UCSD-AML1 (cell line): ENCODE measurements around the gene LRRC25.

Experiments
- DNase-seq: peaks from one replicate; lab custom pipeline; 2025; ENCODE audit not compliant: unreplicated experiment; lab: John Stamatoyannopoulos, UW

LRRC25 gene

DNA sequence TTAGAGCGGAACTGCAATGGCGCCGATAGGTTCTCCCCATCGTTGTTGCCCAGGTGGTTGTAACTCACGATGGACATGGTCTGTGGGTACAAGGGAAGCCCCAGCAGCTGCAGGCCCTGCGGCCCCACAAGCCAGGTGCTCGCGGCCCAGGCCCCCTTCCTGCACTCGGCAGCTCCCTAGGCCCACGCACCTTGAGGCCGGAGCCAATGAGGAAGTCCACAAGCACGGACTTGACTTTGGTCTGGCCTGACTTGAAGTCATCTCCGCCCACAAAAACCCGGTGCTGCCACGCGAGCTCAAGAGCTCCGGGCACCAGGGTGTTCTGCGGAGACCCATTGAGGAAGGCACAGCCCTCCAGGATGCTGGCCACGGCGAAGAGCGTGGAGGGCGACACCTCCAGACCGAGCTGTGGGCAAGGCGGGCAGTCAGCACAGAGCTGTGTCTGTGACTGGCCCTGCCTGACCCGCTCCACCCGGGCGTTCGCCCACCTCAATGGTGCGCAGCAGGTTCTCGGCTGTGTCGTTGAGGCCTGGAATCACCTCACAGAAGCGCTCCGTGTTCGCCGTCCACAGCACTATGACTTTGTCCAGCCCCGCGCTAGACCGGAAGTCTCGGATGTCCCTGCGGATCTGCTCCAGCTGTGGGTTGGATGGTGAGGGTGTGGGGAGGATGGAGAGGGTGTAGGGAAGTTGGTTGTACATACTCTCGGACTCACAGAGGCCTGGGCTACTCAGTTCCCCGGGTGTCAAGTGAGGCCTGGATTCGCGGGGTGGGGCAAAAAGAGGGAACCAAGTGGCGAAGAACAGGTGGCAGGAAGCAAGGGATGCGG, 38.6 kb upstream of the LRRC25 start:
- DNase-seq: no peak

DNA sequence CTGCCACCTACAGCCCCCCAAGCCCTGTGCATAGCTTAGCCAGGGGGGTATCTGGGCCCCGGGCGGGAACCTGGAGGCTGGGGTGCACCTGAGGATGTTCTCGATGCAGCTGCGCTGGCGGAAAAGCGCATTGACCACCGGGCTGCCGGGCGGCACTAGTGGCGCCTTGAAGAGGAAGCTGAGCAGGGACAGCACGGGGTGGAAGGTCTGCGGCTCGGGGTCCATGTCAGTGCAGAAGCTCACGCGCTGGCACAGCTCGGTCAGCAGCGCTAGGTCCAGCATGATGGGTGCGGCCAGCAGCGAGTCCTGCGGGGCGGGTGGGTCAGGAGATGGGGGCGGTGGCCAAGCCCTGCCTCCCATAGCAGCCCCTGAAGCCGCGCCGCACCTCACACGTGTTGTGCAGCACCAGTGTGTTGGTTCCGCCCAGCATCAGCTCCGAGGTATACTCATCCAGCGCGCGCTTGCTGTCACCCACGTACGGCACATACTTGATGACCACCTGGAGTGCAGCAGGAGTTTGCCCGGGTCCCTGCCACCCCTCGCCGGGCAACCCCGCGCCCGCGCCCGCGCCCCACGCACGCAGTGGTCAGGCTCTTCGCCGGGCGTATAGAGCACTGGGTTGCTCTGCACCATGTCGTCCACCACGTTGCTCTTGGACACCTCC, 37.9 kb upstream of the LRRC25 start:
- DNase-seq: no peak

- no peak for DNase-seq
Observed at GRCh38 chr19:18434411-18435175, 37.2 kb upstream of the LRRC25 start.

DNA sequence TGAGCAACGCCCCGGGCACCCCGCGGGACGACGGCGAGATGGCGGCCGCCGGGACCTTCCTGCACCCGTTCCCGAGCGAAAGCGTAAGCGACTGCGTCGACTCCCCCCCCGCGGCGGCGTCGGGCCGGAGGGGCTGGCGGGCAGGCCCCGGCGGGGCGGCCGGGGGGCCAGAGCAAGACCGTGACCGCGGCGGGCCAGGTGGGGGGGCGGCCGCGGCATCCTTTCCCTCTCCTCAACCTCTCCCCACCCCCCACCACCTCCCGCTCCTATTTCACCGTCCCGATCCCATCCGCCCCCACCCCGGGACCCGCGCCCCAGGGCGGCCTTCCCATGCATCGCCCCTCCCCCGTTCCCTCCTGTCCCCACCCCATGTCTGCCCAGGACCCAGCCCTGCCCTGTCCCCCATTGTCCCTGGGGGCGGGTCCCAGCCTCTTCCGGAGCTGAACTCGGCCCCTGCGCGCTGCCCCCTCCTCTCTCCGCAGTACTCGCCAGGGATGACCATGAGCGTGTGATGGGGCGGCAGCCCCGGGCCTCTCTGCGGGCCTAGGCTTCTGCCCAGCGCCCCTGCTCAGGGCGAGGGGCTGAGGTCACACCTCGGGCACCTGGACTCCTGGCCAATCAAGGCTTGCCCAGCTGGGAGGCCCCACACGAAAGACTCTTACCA, 36.4 kb upstream of the LRRC25 start:
- DNase-seq: no peak

DNA sequence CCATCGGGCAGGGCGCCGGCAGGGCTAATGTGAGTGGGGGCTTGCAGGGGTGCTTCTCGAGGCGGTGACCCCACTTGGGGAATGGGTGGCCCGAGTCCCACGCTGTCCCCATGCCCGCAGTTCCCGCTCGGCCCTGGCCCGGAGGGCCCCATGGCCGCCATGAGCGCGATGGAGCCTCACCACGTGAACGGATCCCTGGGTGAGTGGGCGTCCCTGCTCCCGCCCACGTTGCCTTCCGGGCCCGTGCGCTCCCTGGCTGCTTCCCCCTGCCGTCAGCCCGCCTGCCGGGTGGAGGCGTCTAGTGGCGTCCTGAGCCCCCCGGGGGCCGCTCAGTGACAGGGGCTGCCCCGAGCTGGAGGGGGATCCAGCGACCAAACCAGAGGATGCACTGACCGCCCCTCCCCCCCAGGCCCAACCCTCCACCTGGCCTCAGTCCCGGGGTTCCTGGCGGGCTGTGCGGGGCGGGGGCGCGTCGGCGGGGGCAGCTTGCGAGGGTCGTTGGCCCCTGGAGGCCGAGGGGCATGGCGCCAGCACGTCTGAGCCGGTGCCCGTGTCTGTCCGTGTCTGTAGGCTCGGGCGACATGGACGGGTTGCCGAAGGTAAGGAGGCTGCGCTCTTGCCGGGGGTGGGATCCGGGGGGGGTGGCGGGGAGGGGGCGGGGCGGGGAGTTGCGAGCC, 35.7 kb upstream of the LRRC25 start:
- no peak for DNase-seq

- DNase-seq: no peak
Observed at GRCh38 chr19:18432275-18433014, 35.0 kb upstream of the LRRC25 start.

GRCh38 chr19:18431351-18432197, 34.2 kb upstream of the LRRC25 start:
- DNase-seq: no peak

- no peak for DNase-seq
Observed at GRCh38 chr19:18430417-18431144, 33.2 kb upstream of the LRRC25 start.

DNA sequence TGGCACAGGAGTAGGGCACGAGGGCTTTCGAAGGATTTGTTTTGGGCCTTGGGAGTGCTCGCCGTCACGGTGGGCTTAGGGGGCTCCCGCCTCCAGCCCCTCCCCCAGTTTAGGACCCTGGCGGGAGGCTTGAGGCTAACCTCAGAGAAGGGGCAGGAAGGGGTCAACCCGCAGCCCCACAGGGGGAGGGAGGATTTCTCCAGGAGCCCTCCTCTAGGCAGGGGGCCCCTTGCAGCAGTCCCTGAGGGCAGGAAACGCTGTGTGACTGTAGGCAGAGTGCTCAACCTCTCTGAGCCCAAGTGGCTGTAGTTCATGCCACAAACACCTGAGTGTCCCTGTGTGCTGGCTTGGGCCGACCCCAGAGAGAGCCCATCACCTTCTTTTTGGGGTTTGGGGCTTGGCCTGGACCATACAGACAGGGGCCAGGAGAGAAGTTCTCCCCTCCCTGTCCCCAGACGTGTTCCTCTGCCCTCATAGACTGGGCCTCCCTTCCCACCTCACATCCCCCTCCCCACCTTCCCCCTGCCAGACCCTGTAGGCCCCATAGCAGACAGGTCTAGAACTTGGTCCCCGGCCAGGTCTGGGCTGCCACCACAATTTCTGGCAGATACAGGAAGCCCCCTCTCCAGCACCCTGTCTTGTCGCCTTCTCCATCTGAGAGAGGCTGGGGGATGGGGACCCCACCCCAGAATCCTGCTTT, 32.4 kb upstream of the LRRC25 start:
- no peak for DNase-seq

DNA sequence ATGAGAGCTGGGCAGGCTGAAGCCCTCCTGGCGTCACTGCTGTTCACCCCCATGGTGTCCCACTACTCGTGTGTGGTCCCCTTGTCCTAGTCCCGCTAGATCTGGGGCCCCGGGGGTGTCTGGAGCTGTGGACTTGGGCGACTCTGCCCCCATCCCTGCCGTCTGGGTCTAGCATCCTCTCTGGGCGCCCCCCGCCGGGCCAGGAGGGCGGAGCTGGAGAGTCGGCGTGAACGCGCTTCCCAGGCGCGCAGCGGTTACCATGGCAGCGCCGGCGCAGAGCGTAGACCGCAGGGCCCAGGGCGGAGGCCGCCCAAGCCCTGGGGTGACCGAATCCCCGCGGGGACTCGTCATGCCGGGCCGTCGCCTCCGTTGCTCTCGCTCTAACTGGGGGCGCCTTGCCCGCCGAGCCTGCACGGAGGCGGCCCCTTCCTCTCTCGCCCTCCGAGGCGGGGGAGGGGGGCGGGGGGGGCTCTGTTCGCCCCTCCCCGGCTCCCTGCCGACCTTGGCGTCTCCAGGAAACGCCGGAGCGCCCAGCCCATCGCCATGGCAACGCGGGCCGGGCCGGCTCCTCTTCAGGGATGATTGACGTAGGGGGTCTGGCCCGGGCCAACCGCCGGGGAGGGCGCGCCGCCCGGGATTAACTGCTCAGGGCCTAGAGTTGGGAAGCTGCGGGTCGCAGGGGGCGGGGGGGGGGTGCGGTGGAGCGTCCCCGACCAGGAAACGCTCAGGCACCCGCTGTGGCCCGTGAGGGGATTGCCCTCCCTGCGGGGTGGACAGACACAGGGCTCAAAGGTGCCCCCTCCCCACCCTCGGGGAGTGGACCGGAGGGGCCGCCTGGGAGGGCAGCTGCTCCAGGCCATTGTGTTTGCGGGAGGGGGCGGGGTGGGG, 31.6 kb upstream of the LRRC25 start:
- no peak for DNase-seq

DNA sequence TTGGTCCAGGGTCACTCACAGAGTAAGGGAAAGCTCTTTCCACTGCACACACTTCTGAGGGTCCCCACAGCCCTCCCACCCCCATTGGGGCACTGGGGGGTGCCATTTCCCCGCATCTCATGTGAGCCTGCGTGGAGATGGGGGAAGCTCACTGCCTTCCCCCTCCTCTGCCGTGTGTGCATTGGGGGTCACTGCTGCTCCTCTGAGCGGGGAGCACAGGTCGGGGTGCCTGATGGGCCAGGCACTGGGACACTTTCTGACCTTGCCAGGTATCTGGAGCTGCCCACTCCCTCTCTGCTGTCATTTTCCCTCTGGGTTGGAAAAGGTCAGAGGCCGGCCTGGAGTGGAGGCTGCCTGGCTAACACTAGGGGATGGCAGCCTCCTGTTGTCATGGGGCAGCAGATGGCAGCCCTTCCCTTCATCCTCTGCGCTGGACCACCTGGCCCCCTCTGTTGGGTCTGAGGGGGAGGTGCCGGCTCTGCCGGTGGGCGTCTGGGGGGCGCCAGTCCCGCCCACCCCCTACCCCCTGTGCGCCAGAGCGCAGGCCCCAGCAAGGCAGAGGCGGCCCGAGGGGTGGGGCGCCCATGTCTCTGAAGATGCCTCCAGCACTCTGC, 30.9 kb upstream of the LRRC25 start:
- no peak for DNase-seq

DNA sequence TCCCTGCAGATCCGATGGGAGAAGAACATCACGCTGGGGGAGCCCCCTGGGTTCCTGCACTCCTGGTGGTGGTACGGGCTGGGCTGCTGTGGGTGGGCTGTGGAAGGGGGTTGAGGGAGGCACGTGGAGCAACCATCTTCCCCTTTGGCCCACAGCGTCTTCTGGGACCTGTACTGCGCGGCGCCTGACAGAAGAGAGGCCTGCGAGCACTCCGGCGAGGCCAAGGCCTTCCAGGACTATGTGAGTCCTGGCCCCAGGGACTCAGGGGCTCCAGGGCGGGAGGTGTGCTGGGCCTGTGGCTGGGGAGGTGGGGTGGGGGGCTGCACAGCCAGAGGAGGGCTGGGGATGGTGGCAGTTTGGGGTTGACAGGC, 30.3 kb upstream of the LRRC25 start:
- no peak for DNase-seq

GRCh38 chr19:18427080-18427742, 29.8 kb upstream of the LRRC25 start:
- no peak for DNase-seq

DNA sequence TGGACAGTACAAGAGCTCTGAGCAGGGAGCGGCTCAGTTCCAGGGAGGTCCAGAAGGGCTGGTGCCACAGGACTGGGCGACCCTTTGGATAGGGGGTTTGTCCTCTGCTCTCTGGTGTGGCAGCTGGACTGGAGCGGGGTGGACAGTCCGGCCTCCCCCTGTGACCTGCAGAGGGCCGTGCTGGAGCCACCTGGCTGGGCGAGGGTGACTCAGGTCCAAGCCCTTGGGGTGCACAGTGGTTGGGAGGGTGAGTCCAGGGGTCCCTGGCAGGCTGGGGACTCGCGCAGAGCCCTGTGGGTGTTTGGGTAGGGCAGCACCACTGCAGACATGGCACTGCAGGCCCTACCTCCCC, 29.0 kb upstream of the LRRC25 start:
- DNase-seq: no peak

GRCh38 chr19:18425515-18426415, 28.3 kb upstream of the LRRC25 start:
- no peak for DNase-seq
